ENCODE measurements around the gene ZNF681.
A peak's percentile ranks its signal among the peaks of the same experiment; 100 is the strongest.

Gene ZNF681

GRCh38 chr19:23795462-23795861 is 36.8 kb upstream of the ZNF681 start:
- H3K4me3 ChIP-seq (ENCODE audit: low read length) = no peak overlapping the region
- no peak for TF ChIP-seq CTCF (conservative IDR thresholded peaks at IDR 0.05; ENCODE audit: low read length)
- no peak for DNase-seq (ENCODE audit: low read depth)

DNA sequence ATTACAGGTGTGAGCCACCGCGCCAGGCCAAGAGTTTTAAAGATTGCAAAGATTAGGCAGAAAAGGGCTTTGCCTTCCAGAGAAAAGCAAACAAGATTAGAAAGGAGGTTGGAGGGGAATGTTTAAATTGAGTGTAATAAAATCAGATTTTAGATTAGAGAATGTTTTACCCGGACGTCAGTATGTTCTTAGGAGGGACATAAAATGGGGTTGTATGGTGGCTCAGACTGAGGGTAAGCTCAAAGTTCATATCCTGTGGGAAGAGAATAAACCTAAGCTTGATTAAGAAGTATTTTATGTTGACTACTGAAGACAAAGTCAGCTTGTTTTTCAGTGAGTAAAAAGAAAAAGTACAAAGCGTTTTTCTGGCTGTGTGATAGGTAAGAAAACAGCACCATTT is 34.1 kb upstream of the ZNF681 start:
- no peak overlapping the region for H3K4me3 ChIP-seq (ENCODE audit: low read length)
- DNase-seq (ENCODE audit: low read depth) = no peak
- TF ChIP-seq CTCF (conservative IDR thresholded peaks at IDR 0.05; ENCODE audit: low read length) = no peak

GRCh38 chr19:23790641-23791488 is 32.2 kb upstream of the ZNF681 start:
- TF ChIP-seq CTCF (conservative IDR thresholded peaks at IDR 0.05; ENCODE audit: low read length) = no peak
- DNase-seq (ENCODE audit: low read depth) = no peak

GRCh38 chr19:23789246-23789645 is 30.6 kb upstream of the ZNF681 start:
- TF ChIP-seq CTCF (conservative IDR thresholded peaks at IDR 0.05; ENCODE audit: low read length) = no peak
- H3K4me3 ChIP-seq (ENCODE audit: low read length) = no peak overlapping the region
- no peak for DNase-seq (ENCODE audit: low read depth)

More at GRCh38 chr19:23790641-23791488, 32.2 kb upstream of the ZNF681 start:
- no peak overlapping the region for H3K4me3 ChIP-seq (ENCODE audit: low read length)

GRCh38 chr19:23788411-23788810 is 29.7 kb upstream of the ZNF681 start:
- no peak for TF ChIP-seq CTCF (conservative IDR thresholded peaks at IDR 0.05; ENCODE audit: low read length)
- H3K4me3 ChIP-seq (ENCODE audit: low read length) = no peak overlapping the region
- DNase-seq (ENCODE audit: low read depth) = no peak

- no peak for TF ChIP-seq CTCF (conservative IDR thresholded peaks at IDR 0.05; ENCODE audit: low read length)
- no peak overlapping the region for H3K4me3 ChIP-seq (ENCODE audit: low read length)
- DNase-seq (ENCODE audit: low read depth) = peak; percentile 2
Measured at GRCh38 chr19:23787106-23787505, 28.4 kb upstream of the ZNF681 start.

GRCh38 chr19:23785982-23786381 is 27.3 kb upstream of the ZNF681 start:
- no peak for TF ChIP-seq CTCF (conservative IDR thresholded peaks at IDR 0.05; ENCODE audit: low read length)
- no peak overlapping the region for H3K4me3 ChIP-seq (ENCODE audit: low read length)
- no peak for DNase-seq (ENCODE audit: low read depth)

Measured in AG10803 (cell line).